ENCODE results near the gene SPTBN5. TPM values are rescaled to one million over a fixed set of nuclear protein-coding genes. Genes with fewer than 3 reads are reported as not detected.

The SPTBN5 gene
- total RNA-seq, 1 donor from 2014 or later = 6.8 TPM

GRCh38 chr15:41904541-41905005, 10.7 kb upstream of the SPTBN5 start:
- no peak for DNase-seq (ENCODE audit: extremely low read depth, low read depth, low spot score)

GRCh38 chr15:41903782-41904181, 9.9 kb upstream of the SPTBN5 start:
- DNase-seq (ENCODE audit: extremely low read depth, low read depth, low spot score) = no peak

GRCh38 chr15:41901431-41901830, 7.6 kb upstream of the SPTBN5 start:
- no peak for DNase-seq (ENCODE audit: extremely low read depth, low read depth, low spot score)

GRCh38 chr15:41900526-41901380, 6.9 kb upstream of the SPTBN5 start:
- DNase-seq (ENCODE audit: extremely low read depth, low read depth, low spot score) = no peak

- no peak for DNase-seq (ENCODE audit: extremely low read depth, low read depth, low spot score)
Observed at GRCh38 chr15:41899854-41900442, 6.1 kb upstream of the SPTBN5 start.

GRCh38 chr15:41897363-41897799, 3.5 kb upstream of the SPTBN5 start:
- DNase-seq (ENCODE audit: extremely low read depth, low read depth, low spot score) = no peak

DNA sequence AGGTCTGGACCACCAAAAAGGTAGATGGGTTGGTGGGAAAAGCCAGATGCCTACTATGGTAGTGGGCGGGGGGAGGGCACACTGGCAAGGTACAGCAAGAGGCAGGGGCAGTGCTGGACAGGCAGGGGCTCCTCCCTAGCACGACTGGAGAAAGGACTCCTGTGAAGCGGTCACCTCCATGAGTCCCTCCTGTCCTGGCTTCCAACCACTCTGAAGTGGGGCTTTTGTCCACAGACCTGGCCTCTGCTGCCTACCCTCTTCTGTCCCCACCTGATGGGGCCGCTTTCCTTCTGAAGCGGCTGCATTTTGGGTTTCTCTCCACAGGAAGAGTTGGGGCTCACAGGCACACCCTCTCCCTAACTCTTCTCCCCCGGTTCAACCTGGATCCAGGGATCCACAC, 2.7 kb upstream of the SPTBN5 start:
- DNase-seq (ENCODE audit: extremely low read depth, low read depth, low spot score) = no peak

DNA sequence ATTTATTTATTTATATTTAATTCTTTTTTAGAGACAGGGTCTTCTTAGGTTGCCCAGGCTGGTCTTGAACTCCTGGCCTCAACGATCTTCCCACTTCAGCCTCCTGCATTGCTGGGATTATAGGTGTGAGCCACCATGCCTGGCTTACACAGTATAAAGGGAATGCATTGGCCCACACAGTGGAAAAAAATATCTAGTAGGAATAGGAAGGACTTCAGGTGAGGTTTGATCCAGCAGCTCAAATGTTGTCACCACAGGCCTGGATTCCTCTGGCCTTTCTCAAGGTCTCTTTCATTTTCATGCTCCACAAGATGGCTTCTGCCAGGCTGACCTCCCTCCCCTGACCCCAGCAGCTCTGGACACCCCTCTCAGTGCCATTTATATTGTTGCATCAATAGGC, 2.1 kb upstream of the SPTBN5 start:
- DNase-seq (ENCODE audit: extremely low read depth, low read depth, low spot score) = no peak

GRCh38 chr15:41895491-41895890, 1.6 kb upstream of the SPTBN5 start:
- no peak for DNase-seq (ENCODE audit: extremely low read depth, low read depth, low spot score)

DNA sequence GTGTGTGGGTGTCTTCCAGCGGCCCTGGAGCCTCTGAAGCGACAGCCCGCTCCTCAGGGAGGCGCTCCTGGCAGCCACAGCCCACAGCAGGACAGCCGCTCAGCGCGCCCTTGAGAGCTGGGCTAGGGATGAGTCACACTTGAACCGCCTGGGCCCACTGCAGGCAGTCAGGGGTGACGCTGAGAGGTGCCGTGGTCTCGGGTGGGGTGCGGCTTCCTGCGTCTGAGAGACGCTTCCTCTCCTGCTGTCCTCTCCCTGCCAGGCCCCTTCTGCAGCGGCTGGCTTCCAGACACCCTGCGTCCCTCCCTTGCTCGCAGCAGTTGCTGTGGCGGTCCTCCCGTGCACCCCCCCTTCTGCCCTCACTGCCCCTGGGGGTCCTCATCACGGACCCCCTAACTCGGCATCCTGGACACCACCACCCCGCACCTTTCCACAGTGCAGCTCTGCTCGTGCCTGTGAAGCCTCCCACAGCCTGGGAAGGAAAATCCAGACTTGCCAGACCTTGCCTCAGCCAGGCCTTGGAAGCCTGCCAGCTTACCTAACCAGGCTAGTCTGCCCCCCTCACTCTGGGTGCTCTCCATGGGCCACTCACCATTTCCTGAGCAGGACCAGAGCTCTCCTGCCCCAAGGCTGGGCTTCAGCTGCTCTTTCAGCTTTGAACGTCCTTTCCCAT, 1.1 kb upstream of the SPTBN5 start:
- no peak for DNase-seq (ENCODE audit: extremely low read depth, low read depth, low spot score)

DNA sequence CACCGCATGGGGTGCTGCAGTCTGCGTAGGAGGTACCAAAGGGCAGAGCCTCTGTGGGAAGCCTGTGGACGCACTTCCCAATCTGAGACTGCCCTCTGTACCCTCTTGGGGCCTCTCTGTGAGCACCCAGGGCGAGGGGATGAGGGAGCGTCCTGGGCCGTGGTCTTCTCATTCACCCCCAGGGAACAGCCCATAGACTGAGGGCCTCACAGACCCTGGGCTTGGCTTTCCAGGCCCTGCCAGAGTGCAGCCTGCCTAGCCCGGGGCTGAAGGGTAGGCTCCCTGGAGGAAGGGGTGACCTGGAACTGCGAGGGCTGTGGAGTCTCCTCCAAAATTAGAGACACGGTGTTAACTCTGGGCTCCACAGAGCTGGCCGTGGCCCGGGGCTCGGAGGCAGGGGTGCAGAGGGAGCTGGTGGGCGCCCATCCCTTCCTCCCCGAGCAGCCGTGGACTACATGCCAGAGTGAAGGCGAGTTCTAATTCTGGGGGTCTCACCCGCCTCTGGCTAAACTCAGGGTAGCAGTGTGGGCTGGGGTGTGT, 468 bp upstream of the SPTBN5 start:
- no peak for DNase-seq (ENCODE audit: extremely low read depth, low read depth, low spot score)

DNA sequence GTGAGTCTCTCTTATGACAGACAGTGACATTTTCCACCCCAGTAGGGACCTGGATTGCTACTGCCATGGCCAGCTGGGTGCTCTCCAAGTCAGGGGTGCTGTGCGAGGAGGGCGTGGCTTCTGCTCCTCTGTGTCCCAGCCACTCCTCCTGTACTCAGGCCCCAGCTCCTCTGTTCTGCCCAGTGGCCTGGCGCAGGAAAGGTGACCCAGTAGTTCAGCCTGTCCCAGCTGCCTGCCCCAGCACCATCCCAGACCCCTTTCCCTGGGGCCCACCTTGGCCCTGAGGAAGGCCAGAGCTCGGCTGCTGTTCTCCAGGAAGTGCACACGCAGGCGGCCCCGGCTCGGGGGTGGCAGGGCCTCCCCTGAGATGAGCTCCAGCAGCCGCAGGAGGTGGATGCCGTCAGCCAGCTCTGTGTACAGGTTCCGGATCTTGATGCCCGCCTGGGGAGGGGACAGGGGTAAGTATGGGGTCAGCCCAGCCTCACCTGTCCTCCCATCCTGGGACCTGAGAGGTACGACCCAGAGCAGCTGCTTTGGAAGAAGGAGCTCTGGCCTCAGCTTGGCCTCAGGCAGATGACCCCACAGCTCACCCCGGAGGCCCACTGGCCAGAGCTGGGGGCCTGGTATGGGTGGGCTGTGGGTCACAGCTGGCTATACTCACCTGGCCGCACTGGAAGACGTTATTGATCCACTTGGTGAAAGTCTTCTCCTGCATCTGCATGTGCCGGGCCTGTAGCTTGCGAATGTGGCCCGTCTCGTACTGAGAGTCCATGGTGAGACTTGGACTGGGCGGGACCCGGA, 1.0 kb downstream of the SPTBN5 start:
- no peak for DNase-seq (ENCODE audit: extremely low read depth, low read depth, low spot score)

DNA sequence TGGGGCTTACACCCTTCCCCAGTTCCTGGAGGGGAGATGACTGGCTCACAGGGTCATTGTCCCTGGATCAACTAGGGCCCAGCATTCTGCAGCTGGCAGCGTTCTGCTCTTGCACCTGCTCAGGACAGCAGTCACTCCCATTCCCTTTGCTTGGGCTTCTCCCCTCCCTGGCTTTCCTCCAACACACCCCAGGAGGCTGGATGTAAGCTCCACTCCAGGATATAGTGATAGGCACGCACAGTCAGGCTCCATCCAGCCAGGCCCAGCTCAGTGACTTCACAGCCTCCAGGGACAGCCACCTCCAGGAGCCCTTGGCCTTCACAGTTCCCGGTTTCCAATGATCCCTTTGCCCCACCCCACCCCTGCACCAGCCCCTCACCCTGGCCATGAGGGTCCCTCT, 1.9 kb downstream of the SPTBN5 start:
- DNase-seq (ENCODE audit: extremely low read depth, low read depth, low spot score) = no peak

DNA sequence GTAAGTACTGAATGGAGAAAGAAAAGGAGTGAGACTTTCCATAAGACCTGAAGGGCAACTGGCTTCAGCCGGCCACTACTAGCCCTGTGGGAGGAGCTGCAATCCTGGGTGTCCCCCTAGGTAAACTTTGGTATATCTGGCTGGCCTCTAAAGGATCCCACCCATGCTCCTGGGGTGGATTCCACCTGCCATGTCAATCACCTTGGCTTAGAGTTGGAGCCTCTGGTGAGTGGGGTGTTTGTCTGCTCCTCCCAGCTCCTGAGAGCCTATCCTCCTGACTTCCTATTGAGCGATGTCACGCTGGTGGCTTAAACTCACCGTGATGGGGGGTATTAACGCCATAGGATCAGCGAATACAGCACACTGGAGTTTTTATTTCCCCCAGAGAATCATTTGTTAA, 2.6 kb downstream of the SPTBN5 start:
- no peak for DNase-seq (ENCODE audit: extremely low read depth, low read depth, low spot score)

DNA sequence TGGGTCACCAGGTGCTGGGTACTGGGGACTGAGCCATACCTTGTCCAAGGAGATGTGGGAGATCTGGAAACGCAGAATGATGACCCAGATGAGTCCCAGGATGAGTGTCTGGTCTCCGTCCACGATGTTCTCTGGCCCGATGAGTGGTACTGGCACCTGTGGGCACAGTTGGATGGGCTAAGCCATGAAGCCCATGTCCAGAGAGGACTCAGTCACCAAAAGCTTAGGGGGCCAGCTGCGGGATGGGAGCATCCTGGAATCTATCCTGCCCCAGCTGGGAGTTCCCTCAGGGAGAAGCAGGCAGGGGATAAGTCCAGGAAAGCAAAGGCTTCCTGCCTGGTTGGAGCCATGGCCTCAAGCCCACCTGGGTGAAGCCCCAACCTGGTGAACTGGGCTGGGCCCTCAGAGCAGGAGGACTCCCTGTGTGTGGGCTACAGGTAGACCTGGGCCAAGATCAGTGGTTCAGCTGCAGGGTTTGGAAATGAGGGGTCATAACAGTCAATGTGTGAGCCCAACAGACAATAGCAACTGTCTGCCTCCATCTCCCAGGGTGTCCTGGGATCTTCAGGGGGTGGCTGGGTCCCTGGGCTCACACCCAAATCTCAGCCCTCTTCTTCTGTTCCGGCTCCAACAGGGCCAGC, 3.7 kb downstream of the SPTBN5 start:
- DNase-seq (ENCODE audit: extremely low read depth, low read depth, low spot score) = no peak

GRCh38 chr15:41888662-41889253, 5.1 kb downstream of the SPTBN5 start:
- DNase-seq (ENCODE audit: extremely low read depth, low read depth, low spot score) = no peak

- DNase-seq (ENCODE audit: extremely low read depth, low read depth, low spot score) = no peak
Observed at GRCh38 chr15:41887893-41888292, 6.0 kb downstream of the SPTBN5 start.

- DNase-seq (ENCODE audit: extremely low read depth, low read depth, low spot score) = no peak
Observed at GRCh38 chr15:41887161-41887560, 6.7 kb downstream of the SPTBN5 start.

GRCh38 chr15:41886741-41887140, 7.1 kb downstream of the SPTBN5 start:
- no peak for DNase-seq (ENCODE audit: extremely low read depth, low read depth, low spot score)

DNA sequence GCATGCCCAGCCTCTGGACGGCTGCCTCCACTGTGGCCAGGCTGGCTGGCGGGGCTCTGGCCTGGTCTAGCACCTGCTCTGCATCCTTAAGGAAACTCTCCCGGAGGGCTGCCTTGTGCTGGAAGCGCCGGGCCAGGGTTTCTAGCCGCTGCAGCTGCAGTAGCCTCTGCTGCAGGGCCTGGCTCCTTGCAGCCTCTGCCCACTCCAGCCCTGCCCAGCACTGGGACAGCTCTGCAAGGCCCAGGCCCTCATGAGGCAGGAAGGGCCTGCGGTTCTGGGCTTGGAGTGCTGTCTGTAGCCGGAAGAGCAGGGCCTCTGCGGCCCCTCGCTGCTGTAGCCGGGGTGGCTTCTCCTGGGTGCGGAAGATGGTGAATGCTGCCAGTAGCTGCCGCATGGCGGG, 8.0 kb downstream of the SPTBN5 start:
- DNase-seq (ENCODE audit: extremely low read depth, low read depth, low spot score) = no peak
